Activated CD4-positive, alpha-beta T cell treated with anti-CD3 and anti-CD28 coated beads, Interleukin-2, Interleukin-6, amounts not matched to agents 100 ng/mL and 50 ng/mL, durations not matched to agents 16 hours and 8 hours (primary cell): ENCODE measurements around the gene ADAMTS7.
"Not testable (repeated sequence)": the region's sequence is repeated elsewhere in the genome, so short reads cannot be mapped to it uniquely, and the experiment has no call there.

Experiments used
- DNase-seq: peaks from one replicate; pipeline ENCODE4 v3.0.0-alpha.2; 2020

ADAMTS7 gene

DNA sequence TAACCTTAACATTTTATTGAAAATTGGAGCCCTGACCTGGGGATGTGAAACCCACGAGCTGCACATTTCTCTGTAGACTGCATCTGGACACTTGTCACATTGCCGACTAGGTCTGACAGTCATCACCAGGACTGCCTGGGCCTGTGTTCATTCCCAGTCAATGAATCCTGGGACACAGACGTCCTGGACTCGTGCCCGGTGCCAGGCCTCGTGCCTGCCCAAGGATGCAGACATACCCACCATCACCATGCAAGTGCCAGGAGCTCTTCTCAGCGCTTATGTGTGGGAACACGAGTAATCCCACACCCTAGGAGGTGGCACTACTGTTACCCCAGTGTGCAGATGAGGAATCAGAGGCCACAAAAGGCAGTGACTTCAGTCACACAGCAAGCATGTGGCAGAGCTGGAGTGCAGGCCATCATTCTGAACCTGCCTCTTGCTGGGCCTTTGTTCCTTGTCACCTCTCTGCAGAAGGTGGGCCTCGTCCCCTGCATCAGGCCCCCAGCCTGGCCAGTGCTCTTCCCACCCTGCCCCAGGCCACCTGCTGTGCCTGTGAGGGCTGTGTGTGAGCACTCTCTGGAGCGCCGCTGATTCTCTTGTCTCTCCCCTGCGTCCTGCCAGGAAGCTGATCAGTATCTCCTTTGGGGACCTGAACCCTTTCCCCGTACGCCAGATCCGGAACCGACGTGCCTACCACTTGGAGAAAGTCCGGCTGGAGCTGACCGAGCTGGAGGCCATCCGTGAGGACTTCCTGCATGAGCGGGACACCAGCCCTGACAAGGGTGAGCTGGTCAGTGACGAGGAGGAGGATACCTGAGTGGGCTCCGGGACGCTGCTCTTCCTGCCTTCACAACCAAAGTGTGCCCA is 58.5 kb downstream of the ADAMTS7 start:
- no peak for DNase-seq

DNA sequence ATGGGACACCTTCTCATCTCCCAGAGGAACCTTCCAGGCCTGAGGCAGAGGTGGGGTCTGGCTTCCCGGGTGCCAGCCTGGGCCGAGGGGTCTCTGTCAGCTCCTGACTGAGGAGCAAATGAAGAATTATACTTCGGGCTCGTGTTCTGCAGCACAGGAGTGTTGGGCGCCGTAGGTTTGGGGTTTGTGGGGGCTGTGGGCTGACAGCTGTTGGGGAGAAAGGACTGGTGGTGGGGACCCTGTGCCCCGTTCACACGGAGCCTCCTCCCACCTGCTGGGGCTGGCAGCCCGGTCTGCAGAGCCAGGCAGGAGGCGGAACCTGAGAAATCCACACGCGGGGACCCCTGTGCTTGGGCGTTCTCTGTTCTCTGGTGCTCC is 59.7 kb downstream of the ADAMTS7 start:
- DNase-seq, result no peak

DNA sequence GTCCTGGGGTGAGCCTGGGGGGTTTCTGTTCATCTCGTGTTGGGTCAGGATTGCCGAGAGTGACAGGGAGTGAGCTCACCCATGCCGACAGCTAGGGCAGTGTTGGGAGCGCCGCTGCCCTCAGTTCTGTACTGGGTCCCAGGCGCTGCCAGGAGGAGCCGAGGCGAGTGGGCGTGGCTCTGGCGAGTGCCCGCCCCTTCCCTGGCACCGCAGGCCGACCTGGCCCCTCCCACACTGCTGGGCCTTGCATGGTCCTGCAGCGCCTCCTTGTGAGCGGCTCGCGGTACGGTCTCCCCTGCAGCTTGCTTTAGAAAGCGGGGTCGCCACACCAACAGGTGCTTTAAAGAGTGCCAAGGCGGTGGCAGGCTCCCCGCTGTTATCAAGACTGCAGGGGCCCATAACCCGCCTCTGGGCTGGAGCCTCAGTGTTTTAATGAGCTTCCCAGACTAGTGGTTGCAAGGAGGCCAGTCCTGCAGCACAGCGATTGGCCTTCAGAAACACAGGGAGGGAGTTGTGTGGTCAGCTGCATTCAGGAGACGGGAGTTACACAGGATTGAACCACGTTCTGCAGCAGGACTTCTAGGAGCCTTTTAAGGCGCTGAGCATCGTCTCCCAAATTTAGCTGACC is 60.2 kb downstream of the ADAMTS7 start:
- DNase-seq, result peak; percentile 94

DNA sequence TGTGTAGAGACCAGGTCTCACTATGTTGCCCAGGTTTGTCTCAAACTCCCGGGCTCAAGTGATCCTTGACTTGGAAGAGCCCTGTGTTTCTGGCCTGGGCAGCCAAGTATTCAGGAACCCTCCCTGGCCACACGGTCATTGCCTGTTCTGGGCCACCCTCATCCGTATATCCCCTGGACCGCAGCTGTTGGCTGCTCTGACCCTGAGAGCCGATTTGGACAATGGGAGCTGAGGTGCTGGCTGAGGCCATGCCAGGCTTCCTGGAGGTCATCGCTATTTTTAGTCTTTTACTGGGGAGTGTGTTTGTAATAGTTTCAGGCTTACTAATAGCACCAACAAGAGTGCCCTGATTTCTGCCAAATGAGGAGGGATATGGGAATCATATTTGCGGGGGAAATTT is 60.7 kb downstream of the ADAMTS7 start:
- DNase-seq, result no peak

DNA sequence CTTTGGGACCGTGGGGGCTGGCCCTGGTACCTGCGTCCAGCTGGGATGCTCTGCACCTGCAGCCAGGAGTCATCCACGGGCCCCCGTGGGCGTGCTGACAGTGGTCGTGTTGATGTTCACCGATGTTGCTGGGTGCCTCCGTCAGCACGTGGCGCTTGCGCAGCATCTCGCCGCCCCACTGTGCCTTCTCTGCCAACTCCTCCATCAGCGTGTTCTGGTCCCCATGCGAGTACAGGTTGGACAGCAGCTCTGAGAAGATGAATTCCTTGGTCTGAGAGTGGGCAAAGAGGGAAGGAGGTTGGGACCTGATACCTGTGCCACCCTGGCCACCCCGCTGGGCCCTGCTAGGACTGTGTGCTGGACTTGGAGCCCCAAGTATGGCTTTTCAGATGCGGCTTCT is 61.4 kb downstream of the ADAMTS7 start:
- DNase-seq, result no peak

DNA sequence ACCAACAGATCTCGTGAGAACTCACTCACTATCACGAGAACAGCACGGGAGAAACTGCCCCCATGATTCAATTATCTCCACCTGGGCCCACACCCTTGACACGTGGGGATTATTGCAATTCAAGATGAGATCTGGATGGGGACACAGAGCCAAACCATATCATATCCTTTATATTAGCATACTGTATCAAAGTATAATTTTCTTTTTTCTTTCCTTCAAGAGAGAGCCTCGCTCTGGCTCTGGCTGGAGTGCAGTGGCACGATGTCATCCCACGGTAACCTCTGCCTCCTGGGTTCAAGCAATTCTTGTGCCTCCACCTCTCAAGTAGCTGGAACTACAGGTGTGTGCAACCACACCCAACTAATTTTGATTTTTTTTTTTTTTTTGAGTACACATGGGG is 63.4 kb downstream of the ADAMTS7 start:
- not testable (repeated sequence) for DNase-seq

DNA sequence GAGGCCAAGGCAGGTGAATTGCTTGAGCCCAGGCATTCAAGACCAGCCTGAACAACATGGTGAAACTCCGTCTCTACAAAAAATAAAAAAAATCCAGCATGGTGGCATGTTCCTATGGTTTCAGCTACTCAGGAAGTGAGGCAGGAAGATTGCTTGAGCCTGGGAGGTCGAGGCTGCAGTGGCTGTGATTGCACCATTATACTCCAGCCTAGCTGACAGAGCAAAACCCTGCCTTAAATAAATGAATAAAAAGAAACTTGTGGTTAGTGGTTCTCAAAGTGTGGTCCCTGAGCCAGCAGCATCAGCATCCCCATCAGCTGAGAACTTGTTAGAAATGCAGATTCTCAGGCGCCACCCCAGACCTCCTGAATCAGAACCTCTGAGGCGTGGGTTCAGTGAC is 69.6 kb downstream of the ADAMTS7 start:
- peak; percentile 43 for DNase-seq

DNA sequence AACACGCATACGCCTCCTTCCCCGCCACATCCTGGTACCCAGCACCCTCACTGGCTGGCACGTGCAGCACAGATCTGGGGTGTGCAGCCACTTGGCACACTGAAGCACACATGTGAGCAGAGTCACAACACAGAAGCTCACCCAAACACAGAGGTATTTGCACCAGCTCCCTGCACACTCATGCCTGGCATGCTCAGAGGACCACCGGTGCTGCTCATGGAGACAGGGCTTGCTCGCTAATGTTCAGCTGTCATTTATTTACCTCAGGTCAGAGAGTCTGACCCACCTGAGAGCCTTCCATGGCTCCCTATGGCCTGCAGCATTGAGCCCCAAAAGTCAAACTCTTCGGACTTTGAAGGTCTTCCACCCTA is 70.4 kb downstream of the ADAMTS7 start:
- no peak for DNase-seq

DNA sequence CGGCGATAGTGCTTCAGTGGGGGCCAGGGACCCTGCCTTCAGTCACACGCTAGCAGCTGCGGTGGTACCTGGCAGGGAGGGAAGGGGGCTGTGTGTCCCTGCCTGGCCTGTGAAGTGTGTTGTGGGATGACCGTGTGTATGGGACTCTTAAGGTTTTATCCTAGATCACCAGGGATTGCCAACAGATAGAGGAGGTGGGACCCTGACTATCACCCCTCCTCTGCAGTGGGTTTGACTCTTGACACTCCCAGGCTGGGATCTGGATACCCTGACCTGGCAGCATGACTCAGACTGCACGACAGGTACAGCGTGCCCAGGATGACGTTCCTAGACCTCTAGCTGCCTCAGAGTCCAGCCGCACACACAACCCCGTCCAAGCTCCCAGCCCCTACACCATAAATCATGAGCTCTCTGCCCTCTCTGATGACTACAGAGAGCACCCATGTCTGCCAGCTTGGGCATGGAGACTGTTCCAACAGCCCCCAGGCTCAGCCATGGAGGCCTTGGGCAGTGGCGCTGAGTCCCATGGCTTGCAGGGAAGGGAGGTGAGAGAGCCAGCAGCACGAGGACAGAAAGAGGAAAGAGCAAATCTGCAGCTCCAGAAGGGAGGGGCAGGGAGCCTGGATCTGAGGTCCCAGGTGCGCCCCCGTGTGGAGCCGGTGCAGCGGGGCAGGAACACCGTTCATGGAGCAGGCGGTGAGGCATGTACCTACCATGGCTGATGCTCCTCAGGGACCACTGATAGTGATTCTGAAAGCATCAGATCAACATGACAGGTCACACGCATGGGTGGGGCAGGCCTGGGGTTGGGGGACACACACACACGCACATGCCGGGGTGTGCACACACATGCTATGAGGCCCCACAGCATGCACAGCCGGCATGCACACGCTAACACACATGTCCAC is 71.0 kb downstream of the ADAMTS7 start:
- DNase-seq, result peak; percentile 73

DNA sequence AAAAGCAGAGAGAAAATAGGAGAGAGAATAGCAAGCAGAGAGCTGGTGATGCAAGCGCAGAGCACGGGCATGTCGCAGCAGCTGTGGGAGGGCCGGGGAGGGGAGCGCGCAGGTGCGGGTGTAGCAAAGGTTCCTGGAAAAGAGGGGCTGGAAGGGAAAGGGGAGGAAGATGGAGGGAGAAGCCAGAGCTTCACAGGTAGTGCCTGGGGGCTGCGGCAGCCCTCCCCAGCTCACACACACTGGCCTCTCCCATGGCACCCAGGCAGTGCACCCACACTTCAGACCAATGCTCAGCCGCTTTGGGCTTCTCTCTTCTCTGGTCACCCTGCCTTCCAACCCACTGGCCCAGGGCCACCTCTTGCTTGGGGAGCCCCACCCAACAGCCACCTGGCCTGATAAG is 72.1 kb downstream of the ADAMTS7 start:
- DNase-seq, result no peak

DNA sequence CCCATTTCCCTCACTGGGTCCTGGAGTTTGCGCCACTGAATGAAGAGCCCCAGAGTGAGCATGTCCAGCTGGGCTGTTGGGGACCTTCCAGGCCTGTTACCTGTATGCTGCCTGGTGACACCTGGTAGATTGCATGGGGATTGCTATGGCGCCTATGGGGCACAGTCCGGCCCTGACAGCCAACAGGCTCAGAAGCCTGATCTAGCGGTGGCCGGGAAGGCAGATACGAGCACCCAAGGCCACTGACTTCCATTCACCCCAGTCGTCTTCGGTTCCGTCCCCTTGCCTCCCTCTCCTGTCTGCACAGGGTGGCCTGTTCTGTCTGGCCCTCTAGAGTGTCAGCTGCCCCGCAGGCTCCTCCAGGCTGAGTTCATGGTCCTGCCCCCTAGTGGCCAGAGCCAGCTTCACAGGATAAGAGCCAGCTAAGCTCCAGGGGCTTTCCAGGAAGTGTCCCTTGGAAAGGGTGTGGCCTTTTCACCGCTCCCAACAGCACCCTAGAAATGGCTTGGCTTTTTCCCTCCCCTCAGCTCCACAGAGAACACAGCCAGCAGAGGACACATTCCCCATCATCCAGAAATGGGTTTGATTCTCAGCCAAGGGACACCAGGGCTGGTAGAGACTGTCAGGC is 73.2 kb downstream of the ADAMTS7 start:
- peak; percentile 80 for DNase-seq

DNA sequence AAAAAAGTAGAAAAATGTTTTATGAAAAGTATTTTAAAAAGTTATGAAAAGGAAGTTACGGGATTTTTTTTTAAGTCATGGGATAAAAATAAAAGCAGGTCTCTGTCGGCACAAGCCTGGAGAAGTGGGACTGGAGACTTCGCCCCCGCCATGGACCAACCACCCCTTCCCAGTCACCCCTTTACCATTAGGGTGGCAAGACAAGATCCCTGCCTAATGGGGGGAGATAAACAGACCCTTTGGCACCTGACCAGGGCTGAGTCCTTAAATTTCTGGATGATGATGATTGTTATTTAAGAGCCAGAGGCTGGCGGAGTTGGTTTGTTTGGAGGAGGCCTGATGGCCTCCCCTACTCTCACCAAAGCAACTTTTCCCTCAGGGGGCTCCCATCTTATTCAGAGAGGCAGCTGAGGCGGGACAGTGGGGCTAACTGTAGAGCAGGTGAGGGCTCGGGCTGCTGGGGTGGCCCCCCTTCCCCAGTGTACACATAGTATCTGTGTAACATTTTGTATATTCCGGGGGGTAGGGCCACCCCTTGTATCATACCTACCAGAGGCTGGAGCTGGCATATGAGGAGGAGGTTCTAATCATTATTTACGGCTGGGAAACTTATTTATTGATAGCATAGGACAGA is 74.0 kb downstream of the ADAMTS7 start:
- DNase-seq, result no peak

DNA sequence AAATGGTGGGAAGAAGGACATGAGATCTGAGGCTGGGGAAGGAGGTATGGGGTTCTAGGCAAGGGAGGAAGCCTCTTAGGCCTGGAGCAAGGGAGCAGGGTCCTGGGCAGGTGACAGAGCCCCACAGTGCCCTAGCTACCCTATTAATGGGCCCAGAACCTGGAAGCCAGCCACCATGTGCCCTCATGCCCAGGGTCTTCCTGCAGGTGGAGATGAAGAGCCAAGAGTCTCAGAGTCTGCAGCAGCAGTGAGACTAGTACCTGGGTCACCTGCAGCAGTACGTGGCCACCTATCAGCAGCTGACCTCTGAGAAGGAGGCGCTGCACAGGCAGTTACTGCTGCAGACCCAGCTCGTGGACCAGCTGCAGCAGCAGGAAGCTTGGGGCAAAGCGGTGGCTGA is 75.0 kb downstream of the ADAMTS7 start:
- DNase-seq, result not testable (repeated sequence)

DNA sequence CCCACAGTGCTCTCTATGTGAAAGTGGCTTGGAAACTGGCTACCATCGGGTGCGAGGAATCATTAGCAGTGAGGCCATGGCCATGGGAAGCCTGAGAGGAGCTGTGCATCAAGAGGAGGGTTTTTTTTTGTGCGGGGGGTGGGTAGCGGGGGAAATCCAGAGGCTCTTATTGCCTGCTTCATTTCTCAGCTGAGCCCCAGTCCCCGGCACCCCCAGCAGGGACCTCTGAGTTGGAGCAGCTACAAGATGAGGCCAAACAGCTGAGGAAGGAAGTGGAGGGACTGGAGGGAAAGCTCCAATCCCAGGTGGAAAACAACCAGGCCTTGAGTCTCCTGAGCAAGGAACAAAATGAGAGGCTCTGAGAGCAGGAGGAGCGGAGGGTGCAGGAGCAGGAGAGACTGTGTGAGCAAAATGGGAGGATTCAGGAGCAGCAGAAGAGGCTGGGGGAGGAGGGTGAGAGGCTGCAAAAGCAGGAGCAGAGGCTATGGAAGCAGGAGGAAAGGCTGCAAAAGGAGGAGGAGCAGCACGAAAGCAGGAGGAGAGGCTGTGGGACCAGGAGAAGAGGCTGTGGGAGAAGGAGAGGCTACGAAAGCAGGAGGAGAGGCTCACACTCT is 76.7 kb downstream of the ADAMTS7 start:
- no peak for DNase-seq

DNA sequence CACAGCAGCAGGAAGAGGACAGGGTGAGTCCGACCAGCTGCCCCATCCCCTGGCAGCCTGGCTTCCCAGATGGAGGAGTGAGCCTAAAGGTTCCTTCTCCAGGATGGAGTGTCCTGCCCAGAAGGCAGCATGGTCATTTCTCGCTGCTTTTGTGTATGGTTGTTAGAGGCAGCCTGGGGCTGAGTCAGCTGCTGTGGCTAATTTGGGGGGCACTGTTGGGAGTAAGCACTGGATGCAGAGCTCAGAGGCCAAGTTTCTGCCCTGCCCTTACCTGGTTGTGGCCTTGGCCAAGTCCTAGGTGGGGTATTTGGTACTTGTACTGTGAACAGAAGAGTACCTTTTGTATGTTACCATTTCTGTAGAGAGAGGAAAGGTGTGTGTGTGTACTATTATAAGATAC is 78.6 kb downstream of the ADAMTS7 start:
- DNase-seq, result no peak

DNA sequence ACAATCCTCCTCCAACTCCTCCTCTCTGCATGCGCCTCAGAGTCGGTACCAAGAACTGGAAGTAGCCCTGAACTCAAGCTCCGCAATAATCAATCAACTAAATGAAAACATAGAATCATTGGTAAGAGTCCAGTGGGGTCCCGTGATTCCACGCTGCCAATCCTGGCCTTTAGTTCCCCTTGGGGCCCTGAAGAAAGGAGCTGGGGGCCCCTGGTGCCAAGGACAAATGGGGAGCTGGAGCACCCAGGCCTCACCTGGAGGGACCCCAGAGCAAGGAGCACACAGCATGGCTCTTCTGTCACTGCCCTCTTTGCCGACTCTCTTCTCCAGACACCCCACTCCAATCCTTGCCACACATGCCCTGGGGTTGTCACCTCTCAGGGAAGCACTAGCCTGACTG is 80.3 kb downstream of the ADAMTS7 start:
- DNase-seq, result no peak

DNA sequence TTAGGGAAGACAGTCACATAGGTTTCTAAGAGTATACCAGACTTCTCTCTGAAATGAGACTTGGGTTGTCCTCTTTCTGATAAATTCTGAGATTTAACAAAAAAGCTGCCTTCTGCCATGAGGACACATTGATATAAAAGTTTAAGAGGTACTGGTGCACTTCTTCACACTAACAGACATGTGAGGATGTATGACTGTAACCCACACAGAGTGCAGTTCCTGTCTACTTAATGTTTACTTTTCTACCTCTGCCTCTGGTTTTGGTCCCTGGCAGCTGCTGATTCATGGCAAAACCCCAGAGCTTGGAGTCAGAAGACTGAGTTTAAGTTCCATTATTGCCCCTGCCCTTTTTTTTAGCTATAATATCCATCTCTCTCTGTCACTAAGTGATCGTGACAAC is 82.8 kb downstream of the ADAMTS7 start:
- DNase-seq, result not testable (repeated sequence)

DNA sequence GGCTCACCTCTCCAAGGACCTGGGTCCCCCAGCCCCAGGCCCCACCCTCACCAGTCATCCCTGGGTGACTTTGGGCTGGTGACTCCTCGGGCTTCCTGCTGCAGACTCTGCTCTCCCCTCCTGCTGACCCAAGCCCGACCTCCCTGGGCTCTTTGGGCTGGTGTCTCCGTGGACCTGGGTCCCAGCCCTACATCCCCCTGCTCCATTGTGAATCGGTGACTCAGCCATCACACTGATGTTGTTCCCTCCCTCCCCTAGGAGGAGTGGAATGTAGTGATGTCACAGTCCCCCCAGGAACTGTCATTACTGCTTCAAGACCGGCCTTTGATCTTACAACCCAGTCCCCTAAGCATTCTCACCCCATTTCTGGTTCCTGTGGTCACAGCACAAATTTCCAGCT is 83.7 kb downstream of the ADAMTS7 start:
- DNase-seq, result no peak

DNA sequence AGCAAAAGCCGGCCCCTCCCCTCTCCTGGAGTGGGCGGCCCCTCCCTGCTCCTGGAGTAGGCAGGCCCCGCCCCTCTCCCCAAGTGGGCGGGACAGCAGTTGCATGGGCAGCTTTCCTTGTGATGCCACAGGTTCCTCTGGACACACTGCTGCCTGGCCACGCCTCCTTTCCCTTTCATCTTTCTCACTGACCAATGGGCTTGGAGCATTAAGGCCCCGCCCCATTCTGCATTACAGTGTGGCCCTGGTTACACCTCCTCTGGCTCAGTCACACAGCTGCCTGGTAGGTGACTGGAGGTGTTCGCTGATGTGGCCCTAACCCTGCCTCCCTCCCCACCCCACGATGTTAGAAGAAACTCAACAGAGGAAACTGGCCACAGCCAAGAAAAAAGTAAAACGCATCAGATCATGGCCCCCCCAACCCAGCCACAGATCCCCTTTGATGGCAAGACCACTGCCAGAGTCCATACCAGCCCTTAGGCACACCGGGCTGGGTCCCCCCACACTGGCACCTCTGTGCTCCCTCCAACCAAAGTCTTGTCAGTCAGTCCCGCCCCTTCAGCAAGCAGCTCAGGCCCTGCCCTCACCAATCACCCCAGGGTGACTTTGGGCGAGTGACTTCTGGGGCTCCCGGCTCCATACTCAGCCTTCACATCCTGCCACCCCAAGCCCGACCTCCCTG is 84.3 kb downstream of the ADAMTS7 start:
- peak; percentile 10 for DNase-seq

DNA sequence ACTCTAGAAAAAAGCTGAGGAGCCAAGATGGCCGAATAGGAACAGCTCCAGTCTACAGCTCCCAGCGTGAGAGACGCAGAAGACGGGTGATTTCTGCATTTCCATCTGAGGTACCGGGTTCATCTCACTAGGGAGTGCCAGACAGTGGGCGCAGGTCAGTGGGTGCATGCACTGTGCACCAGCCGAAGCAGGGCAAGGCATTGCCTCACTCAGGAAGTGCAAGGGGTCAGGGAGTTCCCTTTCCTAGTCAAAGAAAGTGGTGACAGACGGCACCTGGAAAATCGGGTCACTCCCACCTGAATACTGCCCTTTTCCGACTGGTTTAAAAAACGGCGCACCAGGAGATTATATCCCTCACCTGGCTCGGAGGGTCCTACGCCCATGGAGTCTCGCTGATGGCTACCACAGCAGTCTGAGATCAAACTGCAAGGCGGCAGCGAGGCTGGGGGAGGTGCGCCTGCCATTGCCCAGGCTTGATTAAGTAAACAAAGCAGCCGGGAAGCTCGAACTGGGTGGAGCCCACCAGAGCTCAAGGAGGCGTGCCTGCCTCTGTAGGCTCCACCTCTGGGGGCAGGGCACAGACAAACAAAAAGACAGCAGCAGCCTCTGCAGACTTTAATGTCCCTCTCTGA is 91.3 kb downstream of the ADAMTS7 start:
- DNase-seq, result not testable (repeated sequence)

DNA sequence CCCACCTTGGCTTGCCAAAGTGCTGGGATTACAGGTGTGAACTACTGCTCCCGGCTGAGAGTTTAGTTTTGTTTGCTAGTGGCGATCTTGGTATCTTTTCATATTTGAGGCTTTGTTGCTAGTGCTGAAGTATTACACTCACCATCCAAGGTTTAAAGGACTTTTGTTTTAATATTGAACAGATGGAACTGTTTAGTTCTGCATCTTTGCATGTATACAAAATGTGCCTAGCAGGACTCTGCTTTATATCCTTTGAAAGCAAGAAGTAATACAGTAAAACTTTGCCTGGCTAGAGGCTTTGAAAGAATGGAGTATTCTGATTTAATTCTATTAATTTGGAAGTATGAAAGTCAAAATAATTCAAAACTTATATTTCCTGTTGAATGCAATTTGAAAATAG is 92.4 kb downstream of the ADAMTS7 start:
- DNase-seq, result no peak
